ENCODE measurements around the gene CHL1. TPM values are rescaled to one million over a fixed set of nuclear protein-coding genes. Genes with fewer than 3 reads are reported as not detected.
A peak's percentile ranks its signal among the peaks of the same experiment; 100 is the strongest.

Gene CHL1
- total and polyA plus RNA-seq, 2 donors (not counting 1 experiment from before 2014, with no cell fraction given): 0.01 to 0.33 TPM

DNA sequence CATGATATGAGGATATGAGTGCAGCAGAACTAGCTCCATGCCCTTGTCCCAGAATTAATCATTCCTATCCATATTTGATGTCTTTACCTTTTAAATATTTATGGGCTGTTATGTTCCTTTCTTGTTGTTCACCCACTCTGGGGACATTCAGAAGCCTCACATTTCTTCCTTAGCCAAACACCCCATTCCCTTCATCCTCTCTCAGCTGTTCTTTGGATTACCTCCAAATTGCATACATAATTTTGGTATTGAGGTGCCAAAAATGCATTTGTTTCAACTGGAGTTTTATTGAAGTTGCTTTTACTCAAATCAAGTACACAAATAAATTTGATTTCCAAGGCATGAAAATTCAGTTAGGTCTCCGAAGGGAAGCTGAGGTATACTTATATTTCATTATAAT, 51.4 kb downstream of the CHL1 start:
- H3K27ac ChIP-seq (ENCODE audit: insufficient read depth, low read length): no peak overlapping the region
- H3K4me1 ChIP-seq (ENCODE audit: control insufficient read depth, extremely low read depth, insufficient read depth, low read length): no peaks in the 10 kb centered on the region
- no peaks in the 10 kb centered on the region for H3K79me2 ChIP-seq (ENCODE audit: control insufficient read depth, insufficient read depth, low read length)
- no peak overlapping the region for H3K9ac ChIP-seq (ENCODE audit: insufficient read depth, low read length)
- no peak for TF ChIP-seq EZH2 (IDR thresholded peaks at IDR 0.05; ENCODE audit: low read length, missing control alignments)
- TF ChIP-seq, protein P1, sequence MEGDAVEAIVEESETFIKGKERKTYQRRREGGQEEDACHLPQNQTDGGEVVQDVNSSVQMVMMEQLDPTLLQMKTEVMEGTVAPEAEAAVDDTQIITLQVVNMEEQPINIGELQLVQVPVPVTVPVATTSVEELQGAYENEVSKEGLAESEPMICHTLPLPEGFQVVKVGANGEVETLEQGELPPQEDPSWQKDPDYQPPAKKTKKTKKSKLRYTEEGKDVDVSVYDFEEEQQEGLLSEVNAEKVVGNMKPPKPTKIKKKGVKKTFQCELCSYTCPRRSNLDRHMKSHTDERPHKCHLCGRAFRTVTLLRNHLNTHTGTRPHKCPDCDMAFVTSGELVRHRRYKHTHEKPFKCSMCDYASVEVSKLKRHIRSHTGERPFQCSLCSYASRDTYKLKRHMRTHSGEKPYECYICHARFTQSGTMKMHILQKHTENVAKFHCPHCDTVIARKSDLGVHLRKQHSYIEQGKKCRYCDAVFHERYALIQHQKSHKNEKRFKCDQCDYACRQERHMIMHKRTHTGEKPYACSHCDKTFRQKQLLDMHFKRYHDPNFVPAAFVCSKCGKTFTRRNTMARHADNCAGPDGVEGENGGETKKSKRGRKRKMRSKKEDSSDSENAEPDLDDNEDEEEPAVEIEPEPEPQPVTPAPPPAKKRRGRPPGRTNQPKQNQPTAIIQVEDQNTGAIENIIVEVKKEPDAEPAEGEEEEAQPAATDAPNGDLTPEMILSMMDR (conservative IDR thresholded peaks at IDR 0.05 in 1 of 2, IDR thresholded peaks at IDR 0.05 in 1 of 2; ENCODE audit: low read depth in 1 of 2, low read length in 2 of 2): no peak
- no peaks in the 10 kb centered on the region for H3K27me3 ChIP-seq (ENCODE audit: control insufficient read depth, insufficient read depth, low read length)
- no peak overlapping the region for H3K4me2 ChIP-seq (ENCODE audit: extremely low read depth, insufficient read depth, low read length)
- H4K20me1 ChIP-seq (ENCODE audit: control insufficient read depth, extremely low read depth, insufficient read depth, low read length): no peaks in the 10 kb centered on the region
- no peaks in the 10 kb centered on the region for H3K36me3 ChIP-seq (ENCODE audit: control insufficient read depth, insufficient read depth, low read length)
- no peaks in the 10 kb centered on the region for H3K9me3 ChIP-seq (ENCODE audit: control insufficient read depth, insufficient read depth, low read depth, low read length)
- DNase-seq (ENCODE audit: low read depth in 2 of 2): no peak
- no peak overlapping the region for H2AFZ ChIP-seq (ENCODE audit: low read length)
- no peak overlapping the region for H3K4me3 ChIP-seq (replicated peaks in 1 of 4; ENCODE audit: control extremely low read depth in 1 of 4, insufficient read depth in 1 of 4, low read depth in 3 of 4, low read length in 4 of 4)

DNA sequence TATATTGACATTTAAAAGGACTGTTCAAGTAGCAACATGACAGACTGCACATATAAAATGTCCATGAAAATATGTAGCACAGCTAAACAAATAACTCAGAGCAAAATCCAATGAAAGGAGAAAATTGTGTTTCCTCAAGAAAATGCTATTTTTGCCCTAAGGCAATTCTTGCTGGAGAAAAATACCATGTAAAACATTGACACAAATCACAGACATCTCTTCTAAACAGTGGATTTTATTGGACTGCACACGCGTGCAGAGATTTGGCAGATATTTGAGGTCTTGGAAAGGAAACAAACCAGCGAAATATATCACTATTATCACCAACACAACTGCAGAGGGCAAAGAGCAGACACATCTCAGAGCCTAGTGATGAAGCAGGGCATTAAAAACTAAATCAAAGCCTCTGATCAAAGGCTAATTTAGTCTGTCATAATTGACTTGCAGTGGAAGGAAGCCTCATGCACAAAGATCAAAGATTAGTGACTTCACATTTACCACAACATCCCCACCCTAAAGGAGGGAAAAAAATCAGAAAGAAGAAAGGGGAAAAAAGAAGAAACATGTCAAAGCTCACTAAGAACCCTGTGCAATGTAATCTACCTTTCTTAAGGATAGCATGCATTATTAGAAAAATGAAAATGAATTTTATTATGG, 52.4 kb downstream of the CHL1 start:
- H3K4me2 ChIP-seq (ENCODE audit: extremely low read depth, insufficient read depth, low read length): no peak overlapping the region
- no peak overlapping the region for H3K4me3 ChIP-seq (replicated peaks in 1 of 4; ENCODE audit: control extremely low read depth in 1 of 4, insufficient read depth in 1 of 4, low read depth in 3 of 4, low read length in 4 of 4)
- no peaks in the 10 kb centered on the region for H4K20me1 ChIP-seq (ENCODE audit: control insufficient read depth, extremely low read depth, insufficient read depth, low read length)
- H3K36me3 ChIP-seq (ENCODE audit: control insufficient read depth, insufficient read depth, low read length): no peaks in the 10 kb centered on the region
- TF ChIP-seq, protein P1 (conservative IDR thresholded peaks at IDR 0.05 in 1 of 2, IDR thresholded peaks at IDR 0.05 in 1 of 2; ENCODE audit: low read depth in 1 of 2, low read length in 2 of 2): no peak
- no peak for TF ChIP-seq EZH2 (IDR thresholded peaks at IDR 0.05; ENCODE audit: low read length, missing control alignments)
- no peaks in the 10 kb centered on the region for H3K4me1 ChIP-seq (ENCODE audit: control insufficient read depth, extremely low read depth, insufficient read depth, low read length)
- H3K9me3 ChIP-seq (ENCODE audit: control insufficient read depth, insufficient read depth, low read depth, low read length): no peaks in the 10 kb centered on the region
- no peaks in the 10 kb centered on the region for H3K79me2 ChIP-seq (ENCODE audit: control insufficient read depth, insufficient read depth, low read length)
- H3K27ac ChIP-seq (ENCODE audit: insufficient read depth, low read length): no peak overlapping the region
- H2AFZ ChIP-seq (ENCODE audit: low read length): no peak overlapping the region
- peak in 1 of 2 donors; percentile 8 for DNase-seq (ENCODE audit: low read depth in 2 of 2)
- H3K9ac ChIP-seq (ENCODE audit: insufficient read depth, low read length): no peak overlapping the region
- no peaks in the 10 kb centered on the region for H3K27me3 ChIP-seq (ENCODE audit: control insufficient read depth, insufficient read depth, low read length)

DNA sequence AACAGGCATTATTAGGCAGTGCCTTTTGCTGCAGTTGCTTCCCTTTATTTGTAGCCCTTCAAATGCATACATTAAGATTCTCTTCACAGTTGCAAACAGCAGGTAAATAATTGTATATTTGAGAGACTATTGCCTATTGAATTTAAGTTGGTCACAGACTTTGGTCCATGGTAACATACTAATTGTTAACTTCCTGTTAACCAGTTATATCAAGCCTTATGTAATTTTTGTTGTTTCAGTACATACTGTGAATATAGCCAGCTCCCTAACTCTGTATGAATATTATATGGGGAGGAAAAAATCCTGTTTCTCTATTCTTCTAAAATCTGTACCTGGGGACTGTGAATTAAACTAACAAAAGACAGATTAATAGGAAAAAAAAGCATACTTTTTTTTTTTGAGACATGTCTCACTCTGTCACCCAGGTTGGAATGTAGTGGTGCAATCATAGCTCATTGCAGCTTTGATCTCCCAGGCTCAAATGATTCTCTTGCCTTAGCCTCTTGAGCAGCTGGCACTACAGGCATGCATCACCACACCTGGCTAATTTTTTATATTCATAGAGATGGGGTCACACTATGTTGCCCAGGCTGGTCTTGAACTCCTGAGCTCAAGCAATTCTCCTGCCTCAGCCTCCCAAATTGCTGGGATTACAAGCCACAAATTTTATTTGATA, 53.2 kb downstream of the CHL1 start:
- Histone ChIP-seq H3K4me3 (replicated peaks in 1 of 4; ENCODE audit: control extremely low read depth in 1 of 4, insufficient read depth in 1 of 4, low read depth in 3 of 4, low read length in 4 of 4) (no peak overlapping the region), H2AFZ (ENCODE audit: low read length) (no peak overlapping the region), H3K4me2 (ENCODE audit: extremely low read depth, insufficient read depth, low read length) (no peak overlapping the region), H3K4me1 (ENCODE audit: control insufficient read depth, extremely low read depth, insufficient read depth, low read length) (no peaks in the 10 kb centered on the region), H4K20me1 (ENCODE audit: control insufficient read depth, extremely low read depth, insufficient read depth, low read length) (no peaks in the 10 kb centered on the region), H3K9ac (ENCODE audit: insufficient read depth, low read length) (no peak overlapping the region), H3K79me2 (ENCODE audit: control insufficient read depth, insufficient read depth, low read length) (no peaks in the 10 kb centered on the region), H3K27me3 (ENCODE audit: control insufficient read depth, insufficient read depth, low read length) (no peaks in the 10 kb centered on the region), H3K9me3 (ENCODE audit: control insufficient read depth, insufficient read depth, low read depth, low read length) (no peaks in the 10 kb centered on the region), H3K36me3 (ENCODE audit: control insufficient read depth, insufficient read depth, low read length) (no peaks in the 10 kb centered on the region), H3K27ac (ENCODE audit: insufficient read depth, low read length) (no peak overlapping the region)
- no peak for TF ChIP-seq EZH2 (IDR thresholded peaks at IDR 0.05; ENCODE audit: low read length, missing control alignments)
- TF ChIP-seq, protein P1 (conservative IDR thresholded peaks at IDR 0.05 in 1 of 2, IDR thresholded peaks at IDR 0.05 in 1 of 2; ENCODE audit: low read depth in 1 of 2, low read length in 2 of 2): no peak
- DNase-seq (ENCODE audit: low read depth in 2 of 2): no peak

Measured in fibroblast of lung (primary cell).